HT1080 (cell line): Measurements from ENCODE around the gene CCNL1. TPM values are rescaled to one million over a fixed set of nuclear protein-coding genes. Genes with fewer than 3 reads are reported as not detected.

Source experiments
- DNase-seq: peaks from one replicate; pipeline ENCODE4 v3.0.0-alpha.2; 2015; ENCODE audit warnings: low read depth
- total RNA-seq: library from RNA; depleted of rRNA; stranded (reverse); fragments of >200 nt; shearing (Covaris generic); gene quantifications from 2 replicates; pipeline ENCODE4 v1.2.3, GENCODE V29; 2014

The CCNL1 gene
- total RNA-seq, 1 experiment from 2014 or later, result 86.8 TPM

GRCh38 chr3:157147099-157147803 is 12.7 kb downstream of the CCNL1 start:
- DNase-seq, result no peak

DNA sequence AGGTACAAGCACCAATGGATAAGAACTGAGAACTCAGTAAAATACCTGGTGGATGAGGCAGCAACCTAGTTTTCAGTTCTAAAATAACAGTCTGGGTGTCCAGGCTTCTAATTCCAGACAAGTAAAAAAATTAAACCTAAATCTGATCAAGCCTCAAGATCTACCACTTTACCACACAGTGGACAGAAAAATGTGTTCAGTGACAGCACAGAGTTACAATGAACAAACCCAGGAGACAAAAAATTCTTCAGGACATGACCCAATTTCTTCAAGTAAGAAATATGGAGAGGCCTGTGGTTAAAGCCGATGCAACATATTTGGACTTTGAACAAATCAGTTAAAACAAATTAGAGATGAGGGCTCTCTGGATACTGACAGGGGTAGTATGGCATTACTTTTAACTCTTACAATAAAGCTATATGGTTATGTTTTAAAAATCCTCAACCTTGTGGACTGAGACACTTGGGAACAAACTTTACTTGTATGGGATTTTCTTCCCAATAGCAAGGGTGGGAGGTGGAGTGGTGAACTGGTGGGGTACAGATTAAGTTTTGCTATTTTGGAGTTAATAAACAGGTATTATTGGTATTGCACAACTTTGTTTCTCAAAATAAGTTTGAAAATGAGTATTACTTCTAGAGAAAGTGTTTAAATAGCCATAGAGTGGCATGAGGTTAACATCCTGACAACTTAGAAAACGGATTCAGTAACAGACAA is 14.2 kb downstream of the CCNL1 start:
- no peak for DNase-seq

- no peak for DNase-seq
Observed at GRCh38 chr3:157142315-157142714, 17.6 kb downstream of the CCNL1 start.

- DNase-seq, result no peak
Observed at GRCh38 chr3:157139938-157140534, 19.9 kb downstream of the CCNL1 start.

DNA sequence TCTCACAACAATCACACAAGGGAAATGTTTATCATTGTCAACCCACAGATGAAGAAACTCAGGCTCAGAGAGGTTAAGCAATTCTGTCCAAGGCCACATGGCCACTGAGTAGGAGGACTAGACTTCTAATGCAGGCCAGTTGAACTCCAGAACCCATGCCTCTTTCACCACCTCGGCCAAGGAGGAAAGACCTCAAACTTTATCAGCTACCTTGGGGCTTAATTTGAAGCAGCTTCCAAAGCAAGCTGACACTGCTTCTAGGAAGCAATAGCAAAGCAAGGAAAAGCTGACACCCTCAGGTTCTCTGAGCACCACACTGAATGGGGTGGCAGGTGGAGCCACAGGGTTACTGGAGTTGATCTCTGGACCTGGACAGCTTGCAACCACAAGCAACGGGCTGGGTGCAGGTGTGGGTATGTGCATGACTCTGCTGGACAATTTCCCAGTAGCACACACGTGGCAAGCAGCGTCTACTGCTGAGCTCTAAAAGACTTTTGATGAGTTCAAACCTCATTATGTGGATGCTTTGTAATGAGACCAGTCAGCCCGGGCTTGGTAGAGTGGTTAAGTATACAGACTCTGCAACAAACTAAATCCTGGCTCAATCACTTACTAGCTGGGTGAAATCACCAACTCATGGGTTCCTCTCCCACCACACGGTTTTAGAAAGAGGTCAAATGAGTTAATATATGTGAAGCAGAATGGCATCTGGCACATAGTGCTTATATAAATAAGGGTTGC is 23.1 kb downstream of the CCNL1 start:
- DNase-seq, result peak; percentile 29

DNA sequence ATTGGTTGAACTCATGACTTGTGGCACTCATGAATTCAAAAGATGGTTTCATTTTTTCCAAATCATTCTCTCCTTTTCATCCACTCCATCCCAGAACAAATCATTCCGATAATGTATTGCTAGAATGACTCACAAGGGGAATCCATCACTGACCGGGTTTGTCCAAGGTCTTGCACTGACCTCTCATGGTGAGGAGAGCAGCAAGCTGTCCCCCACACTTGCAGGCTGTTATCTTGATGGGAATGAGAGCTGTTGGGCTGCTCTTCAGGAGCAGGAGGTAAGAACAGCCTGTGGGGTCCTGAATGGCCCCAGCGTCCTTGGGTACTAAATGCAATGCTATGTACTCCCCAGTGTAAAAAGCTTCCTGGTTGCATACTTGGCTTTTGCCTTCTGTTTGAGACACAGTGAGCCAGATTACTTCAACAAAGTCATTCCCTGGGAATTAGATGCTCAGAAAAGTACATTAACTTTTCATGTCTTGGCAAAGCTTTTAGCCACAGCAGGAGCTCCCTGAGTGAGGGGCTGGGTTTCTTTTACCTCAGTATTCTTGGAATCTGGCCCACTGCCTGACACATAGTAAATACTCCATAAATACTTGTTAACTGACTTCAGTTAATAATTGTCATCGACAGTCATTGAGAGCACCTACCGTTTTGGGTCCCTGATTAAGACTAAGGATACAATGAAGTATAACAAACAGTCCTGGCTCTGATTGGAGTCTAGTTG is 24.1 kb downstream of the CCNL1 start:
- peak; percentile 51 for DNase-seq

DNA sequence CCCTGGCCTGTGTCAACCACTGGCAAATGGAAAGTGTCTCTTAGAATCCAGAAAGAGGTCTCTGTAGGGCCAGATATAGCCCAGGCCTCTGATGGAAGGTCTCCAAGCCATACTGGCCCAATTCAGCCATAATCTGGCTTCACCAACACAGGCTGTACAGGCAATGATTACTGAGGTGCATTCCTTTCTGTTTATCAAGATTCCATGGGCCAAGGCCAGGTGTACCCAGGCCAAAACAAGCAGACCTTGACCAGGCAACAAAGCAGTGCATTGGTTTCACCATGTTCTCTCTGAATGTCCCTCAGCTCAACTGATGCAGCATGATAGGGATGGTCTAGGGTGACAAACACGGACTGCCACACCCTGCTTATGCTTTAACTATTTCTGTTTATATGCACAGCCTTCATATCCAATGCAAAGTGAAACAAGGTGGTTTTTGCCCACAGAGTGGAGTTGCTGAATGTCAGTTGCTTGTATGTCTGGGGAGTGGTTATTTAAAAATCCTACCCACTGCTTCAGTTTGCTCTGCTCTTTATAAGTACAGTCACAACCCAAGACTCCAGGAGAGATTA is 25.2 kb downstream of the CCNL1 start:
- DNase-seq, result no peak

DNA sequence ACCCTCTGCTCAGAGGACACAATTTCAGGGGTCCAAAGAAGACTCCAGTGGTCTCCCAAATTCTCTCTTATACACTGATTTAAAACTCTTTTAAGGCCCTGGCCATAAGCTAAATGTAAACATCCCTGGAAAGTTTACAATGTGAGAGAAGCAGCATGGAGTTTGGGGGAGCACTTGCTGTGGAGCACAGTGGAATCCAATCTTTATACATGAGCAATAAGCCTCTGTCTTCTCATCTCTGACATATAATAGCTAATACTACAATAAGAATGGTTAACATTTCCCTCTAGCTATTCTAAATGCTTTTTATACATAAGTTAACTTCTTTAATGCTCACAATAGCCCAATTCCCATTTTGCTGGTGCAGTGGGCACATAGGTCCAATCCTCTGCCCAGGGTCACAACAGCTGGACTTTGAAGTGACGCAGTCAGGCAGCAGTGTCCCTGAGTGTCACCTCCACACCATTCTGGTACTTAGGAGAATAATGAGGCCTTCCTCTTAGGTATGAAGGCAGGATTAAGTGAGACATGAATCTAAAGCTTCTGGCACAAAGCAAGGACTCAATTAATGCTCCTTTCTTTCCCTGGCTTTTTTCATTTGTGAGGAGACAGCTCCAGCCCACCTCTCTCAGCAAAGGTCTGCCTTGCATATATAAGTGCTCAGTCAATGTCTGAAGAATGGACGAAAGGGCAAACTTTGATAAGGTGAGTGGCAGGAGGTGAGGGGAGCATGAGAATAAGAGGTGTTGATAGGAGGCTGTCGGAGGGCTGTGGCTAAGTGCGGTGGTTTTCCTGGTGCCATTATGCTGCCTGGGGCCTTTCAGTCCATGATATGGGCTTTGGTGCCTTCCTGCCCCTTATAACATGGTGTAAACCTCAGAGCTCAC is 26.3 kb downstream of the CCNL1 start:
- no peak for DNase-seq

GRCh38 chr3:157132936-157133335 is 27.0 kb downstream of the CCNL1 start:
- peak; percentile 40 for DNase-seq

DNA sequence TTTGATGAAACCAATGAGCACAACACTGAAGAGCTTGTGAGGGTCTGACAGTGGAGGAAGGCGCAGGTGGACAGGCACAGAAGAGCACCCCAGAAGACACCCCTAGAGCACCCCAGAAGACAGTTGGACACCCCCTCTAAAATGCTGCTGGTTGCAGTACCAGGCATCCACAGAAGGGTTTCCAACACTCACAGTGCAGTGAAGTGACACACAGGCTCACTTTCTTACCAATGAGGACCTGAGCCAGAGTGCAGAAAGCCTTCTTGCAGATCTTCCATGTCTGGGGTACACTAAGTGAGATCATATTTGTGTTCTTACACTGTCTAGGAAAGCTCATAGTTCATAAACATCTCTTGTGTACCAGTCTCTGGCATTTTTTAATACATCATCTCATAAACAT is 27.6 kb downstream of the CCNL1 start:
- DNase-seq, result no peak

- DNase-seq, result peak; percentile 87
Observed at GRCh38 chr3:157131861-157132260, 28.1 kb downstream of the CCNL1 start.

GRCh38 chr3:157130467-157131251 is 29.3 kb downstream of the CCNL1 start:
- peak; percentile 100 for DNase-seq

- peak; percentile 91 for DNase-seq
Observed at GRCh38 chr3:157129803-157130466, 30.0 kb downstream of the CCNL1 start.

GRCh38 chr3:157128771-157129681 is 30.9 kb downstream of the CCNL1 start:
- DNase-seq, result peak; percentile 91

- DNase-seq, result peak; percentile 100
Observed at GRCh38 chr3:157127831-157128767, 31.8 kb downstream of the CCNL1 start.

DNA sequence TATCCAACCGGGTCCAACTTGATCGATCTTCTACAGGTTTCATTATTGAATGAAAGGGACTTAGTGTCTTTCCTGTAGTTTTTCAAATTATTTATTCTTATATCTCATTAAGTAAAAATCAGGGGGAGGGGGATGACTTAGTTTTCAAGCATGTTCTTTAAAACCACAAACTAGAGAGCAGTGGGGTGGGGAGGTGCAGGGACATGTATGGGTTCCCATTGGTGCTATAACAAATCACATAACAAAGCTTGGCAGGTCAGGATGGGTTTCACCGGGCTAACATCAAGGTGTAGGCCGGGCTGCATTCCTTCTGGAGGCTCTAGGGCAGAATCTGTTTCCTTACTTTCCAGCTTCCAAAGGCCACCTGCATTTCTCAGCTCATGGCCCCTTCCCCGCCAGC is 32.7 kb downstream of the CCNL1 start:
- DNase-seq, result peak; percentile 37
